ENCODE measurements around the gene RTP5. TPM values are rescaled to one million over a fixed set of nuclear protein-coding genes. Genes with fewer than 3 reads are reported as not detected.
"Not testable (repeated sequence)": the region's sequence is repeated elsewhere in the genome, so short reads cannot be mapped to it uniquely, and the experiment has no call there.

RTP5 gene
- total RNA-seq, 1 donor from 2014 or later: not detected

DNA sequence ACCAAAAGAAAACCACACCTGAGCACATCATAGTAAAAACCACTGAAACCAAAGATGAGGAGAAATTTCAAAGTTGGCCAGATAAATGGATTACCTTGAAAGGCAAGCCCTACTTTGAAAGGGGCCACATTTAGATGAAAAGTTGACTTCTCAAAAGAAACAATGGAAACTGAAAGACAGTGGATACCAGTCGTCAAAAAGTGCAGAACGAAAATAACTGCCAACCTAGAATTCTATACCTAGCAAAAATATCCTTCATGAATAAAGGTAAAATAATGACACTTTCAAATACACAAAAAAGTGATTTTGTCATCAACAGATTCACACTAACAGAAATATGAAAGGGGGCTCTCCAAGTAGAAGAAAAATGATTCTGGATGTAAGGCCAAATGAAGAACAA lies 42.1 kb upstream of the RTP5 start:
- Histone ChIP-seq H3K36me3 (no peaks in the 10 kb centered on the region), H3K9me3 (peaks cover 7% of the 10 kb centered on the region), H3K27me3 (peaks cover 7% of the 10 kb centered on the region), H3K4me1 (no peaks in the 10 kb centered on the region), H3K4me3 (no peak overlapping the region), H3K27ac (no peak overlapping the region)
- no peak for DNase-seq
- no peak for TF ChIP-seq CTCF (IDR thresholded peaks at IDR 0.05)
- intact Hi-C loops (cut with DNase I): no loop called here
- no peak for ATAC-seq

- TF ChIP-seq CTCF (IDR thresholded peaks at IDR 0.05): no peak
- Histone ChIP-seq H3K9me3 (no peaks in the 10 kb centered on the region), H3K4me3 (no peak overlapping the region), H3K4me1 (no peaks in the 10 kb centered on the region), H3K36me3 (no peaks in the 10 kb centered on the region), H3K27me3 (peaks cover 7% of the 10 kb centered on the region), H3K27ac (no peak overlapping the region)
- ATAC-seq (no peak), DNase-seq (no peak)
- intact Hi-C loops (cut with DNase I): no loop called here
Observed at GRCh38 chr2:241833101-241833663, 36.3 kb upstream of the RTP5 start.

GRCh38 chr2:241833756-241834526 lies 35.6 kb upstream of the RTP5 start:
- intact Hi-C loops (cut with DNase I); H3K9me3 ChIP-seq; H3K4me1 ChIP-seq; H3K27ac ChIP-seq; H3K4me3 ChIP-seq; DNase-seq; ATAC-seq; H3K36me3 ChIP-seq; H3K27me3 ChIP-seq: not testable (repeated sequence)

- Histone ChIP-seq H3K27me3 (peaks cover 7% of the 10 kb centered on the region), H3K27ac (no peak overlapping the region), H3K9me3 (no peaks in the 10 kb centered on the region), H3K4me1 (no peaks in the 10 kb centered on the region), H3K4me3 (no peak overlapping the region), H3K36me3 (no peaks in the 10 kb centered on the region)
- DNase-seq (no peak), ATAC-seq (no peak)
- no peak for TF ChIP-seq CTCF (IDR thresholded peaks at IDR 0.05)
- intact Hi-C loops (cut with DNase I): no loop called here
Observed at GRCh38 chr2:241834527-241835210, 34.9 kb upstream of the RTP5 start.

DNA sequence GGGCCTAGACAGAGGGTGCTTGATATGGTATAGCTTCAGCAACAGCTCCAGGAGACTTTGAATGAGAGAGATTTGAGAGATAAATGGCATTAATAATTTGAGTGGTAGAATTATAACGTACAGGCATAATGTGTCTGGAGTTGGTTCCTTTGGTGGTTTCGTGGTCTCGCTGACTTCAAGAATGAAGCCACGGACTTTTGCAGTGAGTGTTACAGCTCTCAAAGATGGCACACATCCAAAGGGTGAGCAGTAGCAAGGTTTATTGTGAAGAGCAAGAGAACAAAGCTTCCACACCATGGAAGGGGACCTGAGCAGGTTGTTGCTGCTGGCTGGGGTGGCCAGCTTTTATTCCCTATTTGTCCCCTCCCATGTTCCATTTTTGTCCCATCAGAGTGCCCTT lies 33.9 kb upstream of the RTP5 start:
- TF ChIP-seq CTCF (IDR thresholded peaks at IDR 0.05): no peak
- intact Hi-C loops (cut with DNase I): no loop called here
- H3K4me1 ChIP-seq: no peaks in the 10 kb centered on the region

DNA sequence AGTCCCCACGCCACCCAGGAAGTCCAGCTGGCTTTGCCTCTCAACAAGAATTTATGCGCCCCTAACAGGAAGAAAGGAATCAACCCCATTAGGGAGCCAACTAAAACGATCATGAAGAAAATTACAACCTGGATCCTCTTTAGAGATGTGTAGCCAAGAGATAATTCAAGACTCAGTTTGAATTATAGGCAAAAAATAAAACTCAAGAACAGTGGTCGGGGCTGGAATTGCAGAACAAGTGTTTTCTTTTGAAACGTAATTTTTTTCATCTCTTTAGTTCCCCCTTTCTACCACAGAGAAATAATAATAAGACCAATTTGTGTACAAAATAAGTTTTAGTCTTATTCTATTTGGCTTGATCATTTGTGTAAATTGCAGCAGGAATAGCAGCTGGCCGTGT lies 33.2 kb upstream of the RTP5 start:
- intact Hi-C loops (cut with DNase I): no loop called here
- no peak for ATAC-seq

More for the DNA sequence above, 33.9 kb upstream of the RTP5 start:
- Histone ChIP-seq H3K27me3 (peaks cover 7% of the 10 kb centered on the region), H3K4me3 (no peak overlapping the region), H3K36me3 (no peaks in the 10 kb centered on the region), H3K9me3 (no peaks in the 10 kb centered on the region), H3K27ac (no peak overlapping the region)
- no peak for DNase-seq
- ATAC-seq: no peak

More for the DNA sequence above, 33.2 kb upstream of the RTP5 start:
- no peaks in the 10 kb centered on the region for H3K36me3 ChIP-seq
- peaks cover 7% of the 10 kb centered on the region for H3K27me3 ChIP-seq
- DNase-seq: no peak
- no peaks in the 10 kb centered on the region for H3K4me1 ChIP-seq
- H3K27ac ChIP-seq: no peak overlapping the region
- H3K4me3 ChIP-seq: no peak overlapping the region
- no peaks in the 10 kb centered on the region for H3K9me3 ChIP-seq
- TF ChIP-seq CTCF (IDR thresholded peaks at IDR 0.05): no peak

Data from upper lobe of right lung (tissue), 1 donor.